ENCODE data around the gene UCK2.

The UCK2 gene

GRCh38 chr1:165855010-165855838 is 27.8 kb downstream of the UCK2 start:
- DNase-seq (ENCODE audit: low read depth) = no peak

GRCh38 chr1:165856021-165856420 is 28.6 kb downstream of the UCK2 start:
- DNase-seq (ENCODE audit: low read depth) = no peak

- DNase-seq (ENCODE audit: low read depth) = no peak
Observed at GRCh38 chr1:165856606-165857005, 29.2 kb downstream of the UCK2 start.

- DNase-seq (ENCODE audit: low read depth) = no peak
Observed at GRCh38 chr1:165857046-165857801, 29.8 kb downstream of the UCK2 start.

- DNase-seq (ENCODE audit: low read depth) = no peak
Observed at GRCh38 chr1:165858364-165858823, 31.0 kb downstream of the UCK2 start.

- no peak for DNase-seq (ENCODE audit: low read depth)
Observed at GRCh38 chr1:165858967-165859845, 31.8 kb downstream of the UCK2 start.

- no peak for DNase-seq (ENCODE audit: low read depth)
Observed at GRCh38 chr1:165860065-165860464, 32.7 kb downstream of the UCK2 start.

GRCh38 chr1:165861911-165862310 is 34.5 kb downstream of the UCK2 start:
- DNase-seq (ENCODE audit: low read depth) = no peak

GRCh38 chr1:165862448-165862847 is 35.0 kb downstream of the UCK2 start:
- DNase-seq (ENCODE audit: low read depth) = no peak

- DNase-seq (ENCODE audit: low read depth) = no peak
Observed at GRCh38 chr1:165863346-165863745, 35.9 kb downstream of the UCK2 start.

- DNase-seq (ENCODE audit: low read depth) = no peak
Observed at GRCh38 chr1:165865633-165866340, 38.4 kb downstream of the UCK2 start.

GRCh38 chr1:165869343-165869742 is 41.9 kb downstream of the UCK2 start:
- DNase-seq (ENCODE audit: low read depth) = no peak

GRCh38 chr1:165871311-165872067 is 44.1 kb downstream of the UCK2 start:
- peak; percentile 10 for DNase-seq (ENCODE audit: low read depth)

GRCh38 chr1:165873481-165873880 is 46.1 kb downstream of the UCK2 start:
- DNase-seq (ENCODE audit: low read depth) = no peak

GRCh38 chr1:165874643-165875042 is 47.2 kb downstream of the UCK2 start:
- no peak for DNase-seq (ENCODE audit: low read depth)

GRCh38 chr1:165875171-165875570 is 47.8 kb downstream of the UCK2 start:
- DNase-seq (ENCODE audit: low read depth) = no peak

GRCh38 chr1:165875604-165876003 is 48.2 kb downstream of the UCK2 start:
- no peak for DNase-seq (ENCODE audit: low read depth)

- DNase-seq (ENCODE audit: low read depth) = no peak
Observed at GRCh38 chr1:165876121-165876520, 48.7 kb downstream of the UCK2 start.

GRCh38 chr1:165877411-165877810 is 50.0 kb downstream of the UCK2 start:
- no peak for DNase-seq (ENCODE audit: low read depth)

GRCh38 chr1:165877940-165878556 is 50.6 kb downstream of the UCK2 start:
- no peak for DNase-seq (ENCODE audit: low read depth)
